Liver (tissue), 9 donors: ENCODE data around the gene PPP2R2C. TPM values are rescaled to one million over a fixed set of nuclear protein-coding genes. Genes with fewer than 3 reads are reported as not detected.

Experiments
- DNase-seq: peaks from one replicate; pipeline ENCODE4 v3.0.0-alpha.2; 2017; ENCODE audit warnings: low spot score
- H3K27ac ChIP-seq, 2 donors: one replicate each; pipeline ENCODE4 v1.7.0; 2013; ENCODE audit warnings: inconsistent platforms in 2 of 2, low read length in 2 of 2, control low read depth in 1 of 2, low read depth in 1 of 2, mild to moderate bottlenecking in 1 of 2
- H3K27me3 ChIP-seq, 4 donors: one replicate each; pipeline versions ENCODE4 v1.6.1 to v1.7.0; 2013; ENCODE audit warnings: low read length in 3 of 4, inconsistent platforms in 1 of 4, mild to moderate bottlenecking in 1 of 4, moderate library complexity in 1 of 4; ENCODE audit not compliant: control insufficient read depth in 4 of 4, insufficient read depth in 4 of 4
- H3K36me3 ChIP-seq, 4 donors: one replicate each; pipeline versions ENCODE4 v1.6.1 to v1.7.0; 2013; ENCODE audit warnings: low read length in 3 of 4, mild to moderate bottlenecking in 3 of 4, low read depth in 1 of 4, moderate library complexity in 1 of 4; ENCODE audit not compliant: control insufficient read depth in 4 of 4, insufficient read depth in 3 of 4
- H3K4me1 ChIP-seq, 4 donors: one replicate each; pipeline versions ENCODE4 v1.6.1 to v1.7.0; 2013; ENCODE audit warnings: low read length in 3 of 4, mild to moderate bottlenecking in 3 of 4, moderate library complexity in 1 of 4; ENCODE audit not compliant: control insufficient read depth in 4 of 4, insufficient read depth in 4 of 4
- H3K4me3 ChIP-seq, 3 donors: one replicate each; pipeline versions ENCODE4 v1.6.1 to v1.7.0; 2013; ENCODE audit warnings: low read length in 3 of 3, control low read depth in 1 of 3, low read depth in 1 of 3, mild to moderate bottlenecking in 1 of 3
- H3K9ac ChIP-seq, 2 donors: one replicate each; pipeline ENCODE4 v1.7.0; 2013; ENCODE audit warnings: low read length in 2 of 2, mild to moderate bottlenecking in 2 of 2, moderate library complexity in 2 of 2, control low read depth in 1 of 2, low read depth in 1 of 2
- H3K9me3 ChIP-seq, 4 donors: one replicate each; pipeline versions ENCODE4 v1.6.1 to v1.7.0; 2013; ENCODE audit warnings: low read length in 3 of 4; ENCODE audit not compliant: control insufficient read depth in 4 of 4
- EGR1 ChIP-seq, 2 donors: IDR thresholded peaks; 2 replicates each; pipeline ENCODE4 v1.6.1; 2016 to 2018; ENCODE audit warnings: antibody characterized with exemption in 2 of 2, low read depth in 2 of 2
- FOXA1 ChIP-seq: IDR thresholded peaks from 2 replicates; pipeline ENCODE4 v1.6.1; 2016; ENCODE audit warnings: antibody characterized with exemption
- FOXA2 ChIP-seq: IDR thresholded peaks from 2 replicates; pipeline ENCODE4 v1.6.1; 2016; ENCODE audit warnings: antibody characterized with exemption
- GABPA ChIP-seq, 2 donors: IDR thresholded peaks in 1 of 2; conservative IDR thresholded peaks in 1 of 2; 2 replicates each; pipeline ENCODE4 v1.6.1; 2016; ENCODE audit warnings: antibody characterized with exemption in 2 of 2, mild to moderate bottlenecking in 1 of 2, moderate library complexity in 1 of 2
- HNF4A ChIP-seq, 2 donors: conservative IDR thresholded peaks; 2 replicates each; pipeline ENCODE4 v1.6.1; 2016; ENCODE audit warnings: antibody characterized with exemption in 2 of 2, mild to moderate bottlenecking in 2 of 2
- HNF4G ChIP-seq: IDR thresholded peaks from 2 replicates; pipeline ENCODE4 v1.6.1; 2016; ENCODE audit warnings: antibody characterized with exemption
- JUND ChIP-seq, 2 donors: IDR thresholded peaks; 2 replicates each; pipeline ENCODE4 v1.6.1; 2016; ENCODE audit warnings: antibody characterized with exemption in 2 of 2
- NR2F2 ChIP-seq: IDR thresholded peaks from 2 replicates; pipeline ENCODE4 v1.6.1; 2016; ENCODE audit warnings: antibody characterized with exemption
- RAD21 ChIP-seq, 2 donors: IDR thresholded peaks; 2 replicates each; pipeline ENCODE4 v1.6.1; 2016; ENCODE audit warnings: antibody characterized with exemption in 2 of 2, mild to moderate bottlenecking in 2 of 2
- RXRA ChIP-seq, 2 donors: IDR thresholded peaks; 2 replicates each; pipeline ENCODE4 v1.6.1; 2017 to 2018; ENCODE audit warnings: antibody characterized with exemption in 2 of 2, mild to moderate bottlenecking in 1 of 2
- SP1 ChIP-seq: IDR thresholded peaks from 2 replicates; pipeline ENCODE4 v1.6.1; 2018; ENCODE audit warnings: antibody characterized with exemption, mild to moderate bottlenecking
- TAF1 ChIP-seq: conservative IDR thresholded peaks from 2 replicates; pipeline ENCODE4 v1.6.1; 2016; ENCODE audit warnings: antibody characterized with exemption, mild to moderate bottlenecking
- YY1 ChIP-seq: IDR thresholded peaks from 2 replicates; pipeline ENCODE4 v1.6.1; 2016; ENCODE audit warnings: antibody characterized with exemption, mild to moderate bottlenecking
- WGBS: extraction: QIAGEN DNeasy Blood & Tissue Kit; methylation state at CpG from one replicate; pipeline ENCODE4 v1.1.7; 2013; 5-methylcytosine and 5-hydroxymethylcytosine counted together
- polyA plus RNA-seq, 2 donors: library from polyadenylated mRNA; stranded (reverse) in 1 of 2; unstranded in 1 of 2; fragments of 200-250 nt in 1 of 2; fragments of >200 nt in 1 of 2; fragmentation: Nextera tagmentation in 1 of 2; extraction: Ambion mirVana in 1 of 2; gene quantifications; one replicate each; pipeline versions ENCODE4 v1.2.1 to v1.2.3, GENCODE V29; 2013 to 2015
- total RNA-seq, 2 donors: library from RNA; depleted of rRNA; stranded (reverse); fragments of >200 nt; gene quantifications; one replicate each; pipeline ENCODE4 v1.2.3, GENCODE V29; 2014
- TF ChIP-seq, protein P1 (sequence below): IDR thresholded peaks from 2 replicates; pipeline ENCODE4 v1.6.1; 2016; ENCODE audit warnings: antibody characterized with exemption
- TF ChIP-seq, protein P2 (sequence below): IDR thresholded peaks from 2 replicates; pipeline ENCODE4 v1.6.1; 2016; ENCODE audit warnings: antibody characterized with exemption
- TF ChIP-seq, protein P3 (sequence below): fragments of 150-350 bp; IDR thresholded peaks from 2 replicates; pipeline ENCODE4 v1.5.1; 2017; ENCODE audit warnings: improper control_type of control experiment, low read depth, low read length; ENCODE audit not compliant: missing input control
- TF ChIP-seq, protein P4 (sequence below): IDR thresholded peaks from 2 replicates; pipeline ENCODE4 v1.6.1; 2016; ENCODE audit warnings: antibody characterized with exemption
- TF ChIP-seq, protein P5 (sequence below): IDR thresholded peaks from 2 replicates; pipeline ENCODE4 v1.6.1; 2016; ENCODE audit warnings: antibody characterized with exemption, mild to moderate bottlenecking
- donor health status: healthy.
- donor health status: healthy.
- donor health status: healthy.
- donor health status: healthy.
- donor health status: healthy.

PPP2R2C gene
- total and polyA plus RNA-seq, 4 donors = under 0.01 to 0.01 TPM; not detected in 2

DNA sequence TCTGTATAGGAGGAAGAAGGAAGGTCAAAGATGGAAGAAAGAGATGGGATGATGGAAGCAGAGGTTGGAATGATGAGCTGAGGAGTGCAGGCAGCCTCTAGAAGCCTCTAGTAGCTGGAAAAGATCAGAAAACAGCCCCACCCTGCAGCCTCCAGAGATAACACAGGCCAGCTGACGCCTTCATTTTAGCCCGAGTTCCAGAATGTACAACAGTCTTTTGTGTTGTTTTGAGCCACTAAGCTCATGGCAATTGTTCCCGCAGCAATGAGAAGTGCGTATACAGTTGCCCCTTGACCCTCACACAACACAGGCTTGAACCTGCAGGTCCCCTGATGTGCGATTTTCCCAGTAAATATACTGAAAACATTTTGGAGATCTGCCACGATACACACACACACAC, 130.7 kb downstream of the PPP2R2C start (continued):
- no peak for TF ChIP-seq HNF4G

DNA sequence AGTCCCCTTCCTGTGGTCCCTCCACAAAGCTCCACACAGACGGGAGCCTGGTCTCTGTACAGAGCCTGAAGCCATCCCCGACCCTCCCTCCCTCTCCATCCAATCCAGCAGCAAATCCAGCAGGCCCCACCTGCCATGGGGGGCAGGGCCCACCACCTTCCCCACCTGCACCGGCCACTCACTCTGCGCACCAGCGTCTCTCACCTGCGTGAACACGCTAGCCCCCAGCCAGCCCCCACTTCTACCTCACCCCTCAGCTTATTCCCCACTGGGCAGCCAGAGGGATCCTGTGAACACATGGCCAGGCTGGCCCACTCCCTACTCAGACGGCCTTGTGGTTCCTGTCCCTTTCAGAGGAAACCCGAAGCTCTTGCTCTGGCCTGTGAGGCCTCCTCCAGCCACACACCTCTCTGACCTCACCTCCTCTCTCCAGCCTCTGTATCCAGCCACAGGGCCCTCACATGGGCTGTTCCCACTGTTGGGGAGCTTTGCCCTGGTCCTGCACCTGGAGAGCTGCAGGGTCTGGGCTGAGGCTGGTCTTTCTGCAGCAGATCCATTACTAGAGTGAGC, 131.9 kb downstream of the PPP2R2C start:
- H3K27ac ChIP-seq = no peak overlapping the region
- DNase-seq = no peak
- 64% methylated on average over 9 of the region's 9 CpGs for WGBS
- H3K36me3 ChIP-seq = no peaks in the 10 kb centered on the region
- peaks cover 0 to 4% (median 0%) of the 10 kb centered on the region in 4 donors for H3K27me3 ChIP-seq
- TF ChIP-seq EGR1 (IDR thresholded peaks at IDR 0.05; ENCODE audit: low read depth in 2 of 2) (no peak), TAF1 (no peak), FOXA2 (no peak), HNF4G (no peak), YY1 (no peak), RAD21 (IDR thresholded peaks at IDR 0.05) (no peak), HNF4A (conservative IDR thresholded peaks at IDR 0.05) (no peak), GABPA (IDR thresholded peaks at IDR 0.05 in 1 of 2, conservative IDR thresholded peaks at IDR 0.05 in 1 of 2) (no peak), RXRA (IDR thresholded peaks at IDR 0.05) (no peak), NR2F2 (no peak), JUND (IDR thresholded peaks at IDR 0.05) (no peak), FOXA1 (no peak), SP1 (no peak)
- TF ChIP-seq, protein P1, sequence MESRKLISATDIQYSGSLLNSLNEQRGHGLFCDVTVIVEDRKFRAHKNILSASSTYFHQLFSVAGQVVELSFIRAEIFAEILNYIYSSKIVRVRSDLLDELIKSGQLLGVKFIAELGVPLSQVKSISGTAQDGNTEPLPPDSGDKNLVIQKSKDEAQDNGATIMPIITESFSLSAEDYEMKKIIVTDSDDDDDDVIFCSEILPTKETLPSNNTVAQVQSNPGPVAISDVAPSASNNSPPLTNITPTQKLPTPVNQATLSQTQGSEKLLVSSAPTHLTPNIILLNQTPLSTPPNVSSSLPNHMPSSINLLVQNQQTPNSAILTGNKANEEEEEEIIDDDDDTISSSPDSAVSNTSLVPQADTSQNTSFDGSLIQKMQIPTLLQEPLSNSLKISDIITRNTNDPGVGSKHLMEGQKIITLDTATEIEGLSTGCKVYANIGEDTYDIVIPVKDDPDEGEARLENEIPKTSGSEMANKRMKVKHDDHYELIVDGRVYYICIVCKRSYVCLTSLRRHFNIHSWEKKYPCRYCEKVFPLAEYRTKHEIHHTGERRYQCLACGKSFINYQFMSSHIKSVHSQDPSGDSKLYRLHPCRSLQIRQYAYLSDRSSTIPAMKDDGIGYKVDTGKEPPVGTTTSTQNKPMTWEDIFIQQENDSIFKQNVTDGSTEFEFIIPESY = no peak
- TF ChIP-seq, protein P2, sequence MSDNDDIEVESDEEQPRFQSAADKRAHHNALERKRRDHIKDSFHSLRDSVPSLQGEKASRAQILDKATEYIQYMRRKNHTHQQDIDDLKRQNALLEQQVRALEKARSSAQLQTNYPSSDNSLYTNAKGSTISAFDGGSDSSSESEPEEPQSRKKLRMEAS = no peak
- TF ChIP-seq, protein P3, sequence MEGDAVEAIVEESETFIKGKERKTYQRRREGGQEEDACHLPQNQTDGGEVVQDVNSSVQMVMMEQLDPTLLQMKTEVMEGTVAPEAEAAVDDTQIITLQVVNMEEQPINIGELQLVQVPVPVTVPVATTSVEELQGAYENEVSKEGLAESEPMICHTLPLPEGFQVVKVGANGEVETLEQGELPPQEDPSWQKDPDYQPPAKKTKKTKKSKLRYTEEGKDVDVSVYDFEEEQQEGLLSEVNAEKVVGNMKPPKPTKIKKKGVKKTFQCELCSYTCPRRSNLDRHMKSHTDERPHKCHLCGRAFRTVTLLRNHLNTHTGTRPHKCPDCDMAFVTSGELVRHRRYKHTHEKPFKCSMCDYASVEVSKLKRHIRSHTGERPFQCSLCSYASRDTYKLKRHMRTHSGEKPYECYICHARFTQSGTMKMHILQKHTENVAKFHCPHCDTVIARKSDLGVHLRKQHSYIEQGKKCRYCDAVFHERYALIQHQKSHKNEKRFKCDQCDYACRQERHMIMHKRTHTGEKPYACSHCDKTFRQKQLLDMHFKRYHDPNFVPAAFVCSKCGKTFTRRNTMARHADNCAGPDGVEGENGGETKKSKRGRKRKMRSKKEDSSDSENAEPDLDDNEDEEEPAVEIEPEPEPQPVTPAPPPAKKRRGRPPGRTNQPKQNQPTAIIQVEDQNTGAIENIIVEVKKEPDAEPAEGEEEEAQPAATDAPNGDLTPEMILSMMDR = no peak
- TF ChIP-seq, protein P4, sequence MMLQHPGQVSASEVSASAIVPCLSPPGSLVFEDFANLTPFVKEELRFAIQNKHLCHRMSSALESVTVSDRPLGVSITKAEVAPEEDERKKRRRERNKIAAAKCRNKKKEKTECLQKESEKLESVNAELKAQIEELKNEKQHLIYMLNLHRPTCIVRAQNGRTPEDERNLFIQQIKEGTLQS = no peak
- TF ChIP-seq, protein P5, sequence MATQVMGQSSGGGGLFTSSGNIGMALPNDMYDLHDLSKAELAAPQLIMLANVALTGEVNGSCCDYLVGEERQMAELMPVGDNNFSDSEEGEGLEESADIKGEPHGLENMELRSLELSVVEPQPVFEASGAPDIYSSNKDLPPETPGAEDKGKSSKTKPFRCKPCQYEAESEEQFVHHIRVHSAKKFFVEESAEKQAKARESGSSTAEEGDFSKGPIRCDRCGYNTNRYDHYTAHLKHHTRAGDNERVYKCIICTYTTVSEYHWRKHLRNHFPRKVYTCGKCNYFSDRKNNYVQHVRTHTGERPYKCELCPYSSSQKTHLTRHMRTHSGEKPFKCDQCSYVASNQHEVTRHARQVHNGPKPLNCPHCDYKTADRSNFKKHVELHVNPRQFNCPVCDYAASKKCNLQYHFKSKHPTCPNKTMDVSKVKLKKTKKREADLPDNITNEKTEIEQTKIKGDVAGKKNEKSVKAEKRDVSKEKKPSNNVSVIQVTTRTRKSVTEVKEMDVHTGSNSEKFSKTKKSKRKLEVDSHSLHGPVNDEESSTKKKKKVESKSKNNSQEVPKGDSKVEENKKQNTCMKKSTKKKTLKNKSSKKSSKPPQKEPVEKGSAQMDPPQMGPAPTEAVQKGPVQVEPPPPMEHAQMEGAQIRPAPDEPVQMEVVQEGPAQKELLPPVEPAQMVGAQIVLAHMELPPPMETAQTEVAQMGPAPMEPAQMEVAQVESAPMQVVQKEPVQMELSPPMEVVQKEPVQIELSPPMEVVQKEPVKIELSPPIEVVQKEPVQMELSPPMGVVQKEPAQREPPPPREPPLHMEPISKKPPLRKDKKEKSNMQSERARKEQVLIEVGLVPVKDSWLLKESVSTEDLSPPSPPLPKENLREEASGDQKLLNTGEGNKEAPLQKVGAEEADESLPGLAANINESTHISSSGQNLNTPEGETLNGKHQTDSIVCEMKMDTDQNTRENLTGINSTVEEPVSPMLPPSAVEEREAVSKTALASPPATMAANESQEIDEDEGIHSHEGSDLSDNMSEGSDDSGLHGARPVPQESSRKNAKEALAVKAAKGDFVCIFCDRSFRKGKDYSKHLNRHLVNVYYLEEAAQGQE = no peak
- no peak overlapping the region for H3K9ac ChIP-seq
- H3K4me3 ChIP-seq = no peak overlapping the region
- peaks cover 0 to 4% (median 0%) of the 10 kb centered on the region in 4 donors for H3K4me1 ChIP-seq
- H3K9me3 ChIP-seq = no peaks in the 10 kb centered on the region
